Uterus (tissue), 4 donors: ENCODE measurements around the gene MAP3K4. TPM values are rescaled to one million over a fixed set of nuclear protein-coding genes. Genes with fewer than 3 reads are reported as not detected.

ENCODE experiments used
- DNase-seq, 2 donors: peaks; one replicate each; pipeline ENCODE4 v3.0.0-alpha.2; 2019 to 2020
- H3K27ac ChIP-seq, 2 donors: fragments of 200-600 bp; sonication (generic); 1 replicate in 1 of 2; 2 replicates in 1 of 2; pipeline ENCODE4 v1.5.1; 2016 to 2018
- H3K27me3 ChIP-seq, 2 donors: fragments of 200-600 bp; sonication (generic); one replicate each; pipeline ENCODE4 v1.5.1; 2018 to 2019; ENCODE audit warnings: control low read depth in 1 of 2
- H3K36me3 ChIP-seq, 2 donors: fragments of 200-600 bp; sonication (generic); one replicate each; pipeline ENCODE4 v1.5.1; 2019; ENCODE audit warnings: control low read depth in 1 of 2
- H3K4me1 ChIP-seq, 2 donors: fragments of 200-600 bp; sonication (generic); one replicate each; pipeline ENCODE4 v1.5.1; 2018 to 2019; ENCODE audit warnings: control low read depth in 1 of 2
- H3K4me3 ChIP-seq, 2 donors: fragments of 200-600 bp; sonication (generic); 1 replicate in 1 of 2; 2 replicates in 1 of 2; pipeline ENCODE4 v1.5.1; 2018 to 2019; ENCODE audit warnings: mild to moderate bottlenecking in 1 of 2
- H3K9me3 ChIP-seq, 2 donors: fragments of 200-600 bp; sonication (generic); one replicate each; pipeline ENCODE4 v1.5.1; 2019; ENCODE audit warnings: control low read depth in 1 of 2
- POLR2A ChIP-seq, 2 donors: fragments of 450-650 bp; IDR thresholded peaks; one replicate each; pipeline ENCODE4 v1.6.1; 2016; ENCODE audit warnings: antibody characterized with exemption in 2 of 2, mild to moderate bottlenecking in 1 of 2, moderate library complexity in 1 of 2
- intact Hi-C: fragments of 100-400 bp; cut with DNase I; formaldehyde crosslinking; loops from one replicate; pipeline ENCODE4 v1.15.1; 2023; ENCODE audit warnings: low total_unique reads
- total RNA-seq, 4 donors: library from RNA; depleted of rRNA in 3 of 4; stranded (reverse); fragments of >200 nt in 3 of 4; gene quantifications; one replicate each; pipeline versions ENCODE4 v1.1.0 to v1.2.4, GENCODE V29; 2014 to 2023
- TF ChIP-seq, protein P1 (sequence below), 4 experiments: fragments of 200-600 bp in 2 of 4; fragments of 450-650 bp in 2 of 4; sonication (generic) in 2 of 4; IDR thresholded peaks; one replicate each; pipeline ENCODE4 v1.5.1; 2016 to 2019; ENCODE audit warnings: antibody characterized with exemption in 4 of 4, mild to moderate bottlenecking in 2 of 4, moderate library complexity in 1 of 4
- donor health status: DM: yes; HTN: yes; CAD: no.

MAP3K4 gene
- total RNA-seq, 4 donors from 2014 or later: 24.1 to 82.9 (median 46.6) TPM

GRCh38 chr6:161008245-161008644 lies 16.7 kb downstream of the MAP3K4 start:
- no peak overlapping the region for H3K27ac ChIP-seq
- peaks cover 0 to 17% of the 10 kb centered on the region in 2 donors for H3K4me1 ChIP-seq
- no peaks in the 10 kb centered on the region for H3K36me3 ChIP-seq
- intact Hi-C loops: no loop called here
- no peak for TF ChIP-seq POLR2A (IDR thresholded peaks at IDR 0.05)
- TF ChIP-seq, protein P1, sequence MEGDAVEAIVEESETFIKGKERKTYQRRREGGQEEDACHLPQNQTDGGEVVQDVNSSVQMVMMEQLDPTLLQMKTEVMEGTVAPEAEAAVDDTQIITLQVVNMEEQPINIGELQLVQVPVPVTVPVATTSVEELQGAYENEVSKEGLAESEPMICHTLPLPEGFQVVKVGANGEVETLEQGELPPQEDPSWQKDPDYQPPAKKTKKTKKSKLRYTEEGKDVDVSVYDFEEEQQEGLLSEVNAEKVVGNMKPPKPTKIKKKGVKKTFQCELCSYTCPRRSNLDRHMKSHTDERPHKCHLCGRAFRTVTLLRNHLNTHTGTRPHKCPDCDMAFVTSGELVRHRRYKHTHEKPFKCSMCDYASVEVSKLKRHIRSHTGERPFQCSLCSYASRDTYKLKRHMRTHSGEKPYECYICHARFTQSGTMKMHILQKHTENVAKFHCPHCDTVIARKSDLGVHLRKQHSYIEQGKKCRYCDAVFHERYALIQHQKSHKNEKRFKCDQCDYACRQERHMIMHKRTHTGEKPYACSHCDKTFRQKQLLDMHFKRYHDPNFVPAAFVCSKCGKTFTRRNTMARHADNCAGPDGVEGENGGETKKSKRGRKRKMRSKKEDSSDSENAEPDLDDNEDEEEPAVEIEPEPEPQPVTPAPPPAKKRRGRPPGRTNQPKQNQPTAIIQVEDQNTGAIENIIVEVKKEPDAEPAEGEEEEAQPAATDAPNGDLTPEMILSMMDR (IDR thresholded peaks at IDR 0.05): no peak
- H3K9me3 ChIP-seq: no peaks in the 10 kb centered on the region
- H3K27me3 ChIP-seq: no peaks in the 10 kb centered on the region
- DNase-seq: no peak
- no peak overlapping the region for H3K4me3 ChIP-seq

DNA sequence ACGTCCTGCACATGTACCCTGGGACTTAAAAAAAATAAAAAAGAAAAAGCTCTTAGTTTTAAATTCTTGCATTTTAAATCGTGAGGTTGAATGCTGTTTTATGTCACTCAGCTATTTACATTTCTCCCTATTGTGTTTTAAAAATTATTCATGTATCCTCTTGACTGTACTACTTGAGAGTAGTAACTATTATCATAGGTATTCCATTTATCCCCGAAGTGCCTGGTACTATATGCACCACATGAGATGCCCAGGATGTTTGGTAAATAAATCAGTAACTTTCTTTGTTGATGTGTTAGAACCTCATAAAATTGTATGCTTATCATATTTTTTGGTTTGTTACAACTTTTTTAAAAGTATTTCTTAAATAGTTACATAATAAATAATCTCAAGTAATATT lies 18.4 kb downstream of the MAP3K4 start:
- intact Hi-C loops: no loop called here
- no peaks in the 10 kb centered on the region for H3K9me3 ChIP-seq
- TF ChIP-seq, protein P1 (IDR thresholded peaks at IDR 0.05): no peak
- no peak for TF ChIP-seq POLR2A (IDR thresholded peaks at IDR 0.05)
- no peak for DNase-seq
- H3K27ac ChIP-seq: no peak overlapping the region
- H3K27me3 ChIP-seq: no peaks in the 10 kb centered on the region
- H3K36me3 ChIP-seq: no peaks in the 10 kb centered on the region
- H3K4me1 ChIP-seq: peaks cover 0 to 10% of the 10 kb centered on the region in 2 donors
- no peak overlapping the region for H3K4me3 ChIP-seq

- Histone ChIP-seq H3K4me3 (no peak overlapping the region), H3K27ac (peak overlapping the region in 1 of 2 donors; percentile 8), H3K4me1 (peaks cover 0 to 10% of the 10 kb centered on the region in 2 donors), H3K9me3 (no peaks in the 10 kb centered on the region), H3K36me3 (no peaks in the 10 kb centered on the region), H3K27me3 (no peaks in the 10 kb centered on the region)
- no peak for TF ChIP-seq POLR2A (IDR thresholded peaks at IDR 0.05)
- TF ChIP-seq, protein P1 (IDR thresholded peaks at IDR 0.05): no peak
- DNase-seq: no peak
- intact Hi-C loops: no loop called here
Observed at GRCh38 chr6:161010418-161010817, 18.8 kb downstream of the MAP3K4 start.

DNA sequence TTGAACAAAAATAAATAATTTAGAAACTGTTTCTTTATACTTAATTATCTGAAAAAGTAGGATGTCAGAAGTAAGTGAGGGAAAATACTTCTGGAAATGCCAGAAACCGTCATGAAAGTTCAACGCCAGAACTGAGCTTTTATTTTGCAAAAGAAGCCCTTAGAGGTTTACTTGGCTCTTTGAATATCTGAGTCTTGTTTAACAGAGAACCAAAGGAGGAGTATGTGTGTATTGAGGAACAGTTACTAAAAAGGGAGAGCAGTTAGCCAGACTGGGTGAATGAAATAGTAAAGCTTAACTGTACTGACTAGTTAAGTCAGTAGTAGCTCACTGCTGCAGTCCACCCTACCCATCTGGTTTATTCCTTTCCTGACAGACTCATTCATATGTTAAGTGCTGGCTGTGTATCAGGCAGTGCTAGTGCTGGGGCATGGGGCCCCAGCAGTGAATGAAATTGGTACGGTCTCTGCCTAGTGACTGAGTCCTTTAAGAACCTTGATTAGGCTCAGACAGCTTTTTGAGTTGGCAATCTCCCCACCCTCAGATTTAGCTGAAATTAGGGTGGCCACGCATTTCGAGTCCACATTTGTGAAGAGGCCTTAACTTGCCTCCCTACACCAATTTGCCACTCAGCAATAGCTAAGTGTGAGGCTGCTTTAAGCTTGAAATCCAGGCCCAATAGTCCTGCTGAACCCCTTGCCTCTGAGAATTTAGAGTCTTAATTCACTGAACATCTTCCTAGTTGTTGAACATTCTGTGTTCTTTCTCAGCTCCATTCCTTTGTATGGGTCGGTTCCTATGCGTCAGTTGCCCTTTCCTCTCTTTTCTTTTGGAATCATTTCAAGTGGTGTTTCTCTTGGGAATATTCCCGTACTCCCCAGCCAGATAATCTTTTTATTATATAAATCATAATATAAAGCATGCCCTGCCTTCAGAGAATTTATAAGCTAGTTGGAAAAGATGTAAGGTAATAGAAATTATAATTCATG lies 20.2 kb downstream of the MAP3K4 start:
- no peak for TF ChIP-seq POLR2A (IDR thresholded peaks at IDR 0.05)
- TF ChIP-seq, protein P1 (IDR thresholded peaks at IDR 0.05): no peak
- intact Hi-C loops: no loop called here
- Histone ChIP-seq H3K36me3 (no peaks in the 10 kb centered on the region), H3K9me3 (no peaks in the 10 kb centered on the region), H3K27me3 (no peaks in the 10 kb centered on the region), H3K4me3 (no peak overlapping the region), H3K4me1 (peaks cover 0 to 10% of the 10 kb centered on the region in 2 donors), H3K27ac (peak overlapping the region; percentile 38 to 47)
- no peak for DNase-seq

GRCh38 chr6:161013695-161014094 lies 22.1 kb downstream of the MAP3K4 start:
- Histone ChIP-seq H3K27me3 (no peaks in the 10 kb centered on the region), H3K4me1 (peaks cover 0 to 10% of the 10 kb centered on the region in 2 donors), H3K4me3 (no peak overlapping the region), H3K9me3 (no peaks in the 10 kb centered on the region), H3K27ac (peak overlapping the region in 1 of 2 donors; percentile 47), H3K36me3 (no peaks in the 10 kb centered on the region)
- no peak for DNase-seq
- TF ChIP-seq, protein P1 (IDR thresholded peaks at IDR 0.05): no peak
- no peak for TF ChIP-seq POLR2A (IDR thresholded peaks at IDR 0.05)
- intact Hi-C loops: no loop called here
